Measurements from ENCODE around the gene FOXA1.

FOXA1 gene

GRCh38 chr14:37598747-37599506, 3.9 kb upstream of the FOXA1 start:
- Histone ChIP-seq H3K27me3 (ENCODE audit: insufficient read depth, low read length) (peaks cover 85% of the 10 kb centered on the region), H3K4me1 (ENCODE audit: insufficient read depth, low read length) (peaks cover 21% of the 10 kb centered on the region), H3K36me3 (ENCODE audit: insufficient read depth, low read length) (no peaks in the 10 kb centered on the region), H3K4me3 (ENCODE audit: low read length) (peak overlapping the region; percentile 47), H2AFZ (ENCODE audit: low read depth, low read length) (peak overlapping the region; percentile 74), H3K9me3 (ENCODE audit: low read length) (peaks cover 5% of the 10 kb centered on the region)

GRCh38 chr14:37597914-37598746, 3.1 kb upstream of the FOXA1 start:
- peaks cover 25% of the 10 kb centered on the region for H3K4me1 ChIP-seq (ENCODE audit: insufficient read depth, low read length)
- H3K27me3 ChIP-seq (ENCODE audit: insufficient read depth, low read length) = peaks cover 81% of the 10 kb centered on the region
- H3K9me3 ChIP-seq (ENCODE audit: low read length) = peaks cover 5% of the 10 kb centered on the region
- peak overlapping the region; percentile 74 for H2AFZ ChIP-seq (ENCODE audit: low read depth, low read length)
- H3K4me3 ChIP-seq (ENCODE audit: low read length) = peak overlapping the region; percentile 47
- no peaks in the 10 kb centered on the region for H3K36me3 ChIP-seq (ENCODE audit: insufficient read depth, low read length)

- Histone ChIP-seq H3K4me3 (ENCODE audit: low read length) (peak overlapping the region; percentile 47), H3K27me3 (ENCODE audit: insufficient read depth, low read length) (peaks cover 81% of the 10 kb centered on the region), H3K9me3 (ENCODE audit: low read length) (peaks cover 3% of the 10 kb centered on the region), H2AFZ (ENCODE audit: low read depth, low read length) (no peak overlapping the region), H3K36me3 (ENCODE audit: insufficient read depth, low read length) (no peaks in the 10 kb centered on the region), H3K4me1 (ENCODE audit: insufficient read depth, low read length) (peaks cover 25% of the 10 kb centered on the region)
Observed at GRCh38 chr14:37597538-37597913, 2.5 kb upstream of the FOXA1 start.

- Histone ChIP-seq H3K36me3 (ENCODE audit: insufficient read depth, low read length) (no peaks in the 10 kb centered on the region), H3K4me1 (ENCODE audit: insufficient read depth, low read length) (peaks cover 25% of the 10 kb centered on the region), H2AFZ (ENCODE audit: low read depth, low read length) (no peak overlapping the region), H3K9me3 (ENCODE audit: low read length) (no peaks in the 10 kb centered on the region), H3K4me3 (ENCODE audit: low read length) (no peak overlapping the region), H3K27me3 (ENCODE audit: insufficient read depth, low read length) (peaks cover 81% of the 10 kb centered on the region)
Observed at GRCh38 chr14:37596790-37597472, 1.9 kb upstream of the FOXA1 start.

GRCh38 chr14:37595809-37596621, 966 bp upstream of the FOXA1 start:
- Histone ChIP-seq H3K4me1 (ENCODE audit: insufficient read depth, low read length) (peaks cover 25% of the 10 kb centered on the region), H3K27me3 (ENCODE audit: insufficient read depth, low read length) (peaks cover 80% of the 10 kb centered on the region), H3K9me3 (ENCODE audit: low read length) (no peaks in the 10 kb centered on the region), H3K4me3 (ENCODE audit: low read length) (peak overlapping the region; percentile 62), H2AFZ (ENCODE audit: low read depth, low read length) (peak overlapping the region; percentile 48), H3K36me3 (ENCODE audit: insufficient read depth, low read length) (no peaks in the 10 kb centered on the region)

- peak overlapping the region; percentile 62 for H3K4me3 ChIP-seq (ENCODE audit: low read length)
- H3K36me3 ChIP-seq (ENCODE audit: insufficient read depth, low read length) = no peaks in the 10 kb centered on the region
- H3K9me3 ChIP-seq (ENCODE audit: low read length) = no peaks in the 10 kb centered on the region
- peaks cover 75% of the 10 kb centered on the region for H3K27me3 ChIP-seq (ENCODE audit: insufficient read depth, low read length)
- H2AFZ ChIP-seq (ENCODE audit: low read depth, low read length) = peak overlapping the region; percentile 95
- H3K4me1 ChIP-seq (ENCODE audit: insufficient read depth, low read length) = peaks cover 20% of the 10 kb centered on the region
Observed at GRCh38 chr14:37594238-37594970, 645 bp downstream of the FOXA1 start.

- peak overlapping the region; percentile 62 for H3K4me3 ChIP-seq (ENCODE audit: low read length)
- H3K27me3 ChIP-seq (ENCODE audit: insufficient read depth, low read length) = peaks cover 74% of the 10 kb centered on the region
- no peaks in the 10 kb centered on the region for H3K36me3 ChIP-seq (ENCODE audit: insufficient read depth, low read length)
Observed at GRCh38 chr14:37593511-37594237, 1.4 kb downstream of the FOXA1 start.

GRCh38 chr14:37592482-37593408, 2.3 kb downstream of the FOXA1 start:
- peak overlapping the region; percentile 62 for H3K4me3 ChIP-seq (ENCODE audit: low read length)
- no peaks in the 10 kb centered on the region for H3K36me3 ChIP-seq (ENCODE audit: insufficient read depth, low read length)
- H3K27me3 ChIP-seq (ENCODE audit: insufficient read depth, low read length) = peaks cover 67% of the 10 kb centered on the region
- H3K4me1 ChIP-seq (ENCODE audit: insufficient read depth, low read length) = peaks cover 29% of the 10 kb centered on the region
- peak overlapping the region; percentile 32 for H2AFZ ChIP-seq (ENCODE audit: low read depth, low read length)
- H3K9me3 ChIP-seq (ENCODE audit: low read length) = no peaks in the 10 kb centered on the region

More at GRCh38 chr14:37593511-37594237, 1.4 kb downstream of the FOXA1 start:
- Histone ChIP-seq H3K9me3 (ENCODE audit: low read length) (no peaks in the 10 kb centered on the region), H2AFZ (ENCODE audit: low read depth, low read length) (peak overlapping the region; percentile 95), H3K4me1 (ENCODE audit: insufficient read depth, low read length) (peaks cover 22% of the 10 kb centered on the region)

GRCh38 chr14:37591941-37592481, 3.0 kb downstream of the FOXA1 start:
- Histone ChIP-seq H3K4me1 (ENCODE audit: insufficient read depth, low read length) (peaks cover 32% of the 10 kb centered on the region), H3K4me3 (ENCODE audit: low read length) (peak overlapping the region; percentile 2), H2AFZ (ENCODE audit: low read depth, low read length) (peak overlapping the region; percentile 32), H3K36me3 (ENCODE audit: insufficient read depth, low read length) (no peaks in the 10 kb centered on the region), H3K27me3 (ENCODE audit: insufficient read depth, low read length) (peaks cover 66% of the 10 kb centered on the region), H3K9me3 (ENCODE audit: low read length) (no peaks in the 10 kb centered on the region)

- Histone ChIP-seq H3K27me3 (ENCODE audit: insufficient read depth, low read length) (peaks cover 65% of the 10 kb centered on the region), H3K9me3 (ENCODE audit: low read length) (no peaks in the 10 kb centered on the region), H3K4me3 (ENCODE audit: low read length) (no peak overlapping the region), H3K4me1 (ENCODE audit: insufficient read depth, low read length) (peaks cover 32% of the 10 kb centered on the region), H2AFZ (ENCODE audit: low read depth, low read length) (no peak overlapping the region), H3K36me3 (ENCODE audit: insufficient read depth, low read length) (no peaks in the 10 kb centered on the region)
Observed at GRCh38 chr14:37591311-37591940, 3.6 kb downstream of the FOXA1 start.

Data from neuron (in vitro differentiated cells).